ENCODE measurements around the gene PCYT1A. TPM values are rescaled to one million over a fixed set of nuclear protein-coding genes. Genes with fewer than 3 reads are reported as not detected.

The PCYT1A gene
- total RNA-seq, 1 donor from 2014 or later = 55.7 TPM

DNA sequence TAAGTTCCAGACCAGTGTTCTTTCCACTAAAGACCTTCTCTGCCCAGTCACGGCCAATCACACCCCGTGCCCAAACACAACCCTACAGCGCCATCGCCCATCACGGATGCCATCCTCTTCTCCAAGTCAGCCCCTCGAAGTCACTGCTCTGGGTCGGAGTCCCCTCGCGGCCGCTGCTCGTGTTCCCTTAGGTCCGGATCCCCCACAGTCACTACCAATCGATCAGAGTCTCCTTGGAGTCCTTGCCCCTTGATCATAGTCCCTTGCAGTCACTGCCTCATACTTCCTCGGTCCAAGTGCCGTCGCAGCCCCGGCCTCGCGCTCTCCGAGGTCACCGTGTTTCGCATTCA lies 461 bp downstream of the PCYT1A start:
- H3K36me3 ChIP-seq = no peaks in the 10 kb centered on the region
- DNase-seq (ENCODE audit: extremely low spot score in 2 of 2) = no peak
- no peaks in the 10 kb centered on the region for H3K9me3 ChIP-seq

DNA sequence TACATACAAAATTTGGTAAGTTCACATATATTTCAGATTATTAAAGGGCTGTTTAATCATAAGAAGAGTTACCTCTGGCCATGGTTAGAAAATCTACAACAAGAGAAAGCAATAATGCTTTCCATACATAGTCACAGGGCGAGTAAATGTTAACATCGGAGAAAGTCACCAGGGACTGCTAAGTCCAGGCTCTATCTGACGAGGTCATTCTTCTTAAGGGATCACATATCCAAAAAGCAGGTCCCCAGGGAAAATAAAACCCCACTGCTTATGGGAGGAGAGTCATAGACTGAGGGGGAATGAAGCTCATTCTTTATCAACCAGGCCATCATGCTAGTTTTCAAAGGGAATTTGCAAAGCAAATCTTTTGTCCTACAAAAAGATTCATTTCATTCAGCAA lies 3.1 kb downstream of the PCYT1A start:
- Histone ChIP-seq H3K36me3 (no peaks in the 10 kb centered on the region), H3K27me3 (no peaks in the 10 kb centered on the region), H3K9me3 (no peaks in the 10 kb centered on the region), H3K4me3 (no peak overlapping the region), H3K4me1 (peaks cover 72% of the 10 kb centered on the region), H3K27ac (no peak overlapping the region)
- DNase-seq (ENCODE audit: extremely low spot score in 2 of 2) = no peak
- intact Hi-C loops (cut with DNase I) = no loop called here
- TF ChIP-seq POLR2A (IDR thresholded peaks at IDR 0.05) (no peak), POLR2AphosphoS5 (IDR thresholded peaks at IDR 0.05; ENCODE audit: insufficient read depth in 1 of 2, low read depth in 1 of 2) (no peak)
- TF ChIP-seq, protein P1, sequence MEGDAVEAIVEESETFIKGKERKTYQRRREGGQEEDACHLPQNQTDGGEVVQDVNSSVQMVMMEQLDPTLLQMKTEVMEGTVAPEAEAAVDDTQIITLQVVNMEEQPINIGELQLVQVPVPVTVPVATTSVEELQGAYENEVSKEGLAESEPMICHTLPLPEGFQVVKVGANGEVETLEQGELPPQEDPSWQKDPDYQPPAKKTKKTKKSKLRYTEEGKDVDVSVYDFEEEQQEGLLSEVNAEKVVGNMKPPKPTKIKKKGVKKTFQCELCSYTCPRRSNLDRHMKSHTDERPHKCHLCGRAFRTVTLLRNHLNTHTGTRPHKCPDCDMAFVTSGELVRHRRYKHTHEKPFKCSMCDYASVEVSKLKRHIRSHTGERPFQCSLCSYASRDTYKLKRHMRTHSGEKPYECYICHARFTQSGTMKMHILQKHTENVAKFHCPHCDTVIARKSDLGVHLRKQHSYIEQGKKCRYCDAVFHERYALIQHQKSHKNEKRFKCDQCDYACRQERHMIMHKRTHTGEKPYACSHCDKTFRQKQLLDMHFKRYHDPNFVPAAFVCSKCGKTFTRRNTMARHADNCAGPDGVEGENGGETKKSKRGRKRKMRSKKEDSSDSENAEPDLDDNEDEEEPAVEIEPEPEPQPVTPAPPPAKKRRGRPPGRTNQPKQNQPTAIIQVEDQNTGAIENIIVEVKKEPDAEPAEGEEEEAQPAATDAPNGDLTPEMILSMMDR (IDR thresholded peaks at IDR 0.05) = no peak

More for the DNA sequence above, 461 bp downstream of the PCYT1A start:
- no peaks in the 10 kb centered on the region for H3K27me3 ChIP-seq
- H3K27ac ChIP-seq = peak overlapping the region; percentile 94
- H3K4me1 ChIP-seq = peaks cover 50% of the 10 kb centered on the region
- TF ChIP-seq POLR2A (IDR thresholded peaks at IDR 0.05) (no peak), POLR2AphosphoS5 (IDR thresholded peaks at IDR 0.05; ENCODE audit: insufficient read depth in 1 of 2, low read depth in 1 of 2) (no peak)
- TF ChIP-seq, protein P1 (IDR thresholded peaks at IDR 0.05) = no peak
- intact Hi-C loops (cut with DNase I) = no loop called here
- peak overlapping the region; percentile 71 to 96 for H3K4me3 ChIP-seq

DNA sequence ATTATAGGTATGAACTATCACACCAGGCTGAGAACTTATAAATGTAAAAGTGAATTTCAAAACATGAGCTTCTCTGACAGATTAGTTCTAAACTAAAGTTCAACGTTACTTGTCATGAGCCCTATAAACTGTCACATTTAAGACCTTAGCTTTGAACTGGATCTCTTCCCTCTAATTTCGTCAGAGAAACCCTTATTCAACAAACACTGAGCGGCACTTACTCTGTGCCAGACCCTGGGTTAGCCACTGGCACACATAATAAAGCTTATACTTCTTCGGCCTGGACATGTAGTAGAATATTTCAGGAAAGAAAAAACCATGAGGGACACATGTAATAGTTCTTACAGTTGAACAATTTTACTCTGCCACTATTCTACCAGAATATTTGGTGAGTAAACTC lies 5.6 kb downstream of the PCYT1A start:
- TF ChIP-seq POLR2A (IDR thresholded peaks at IDR 0.05) = no peak
- TF ChIP-seq, protein P1 (IDR thresholded peaks at IDR 0.05) = no peak
- TF ChIP-seq POLR2AphosphoS5 (IDR thresholded peaks at IDR 0.05; ENCODE audit: insufficient read depth in 1 of 2, low read depth in 1 of 2) = no peak
- Histone ChIP-seq H3K27me3 (no peaks in the 10 kb centered on the region), H3K27ac (peak overlapping the region; percentile 17), H3K36me3 (no peaks in the 10 kb centered on the region), H3K4me3 (no peak overlapping the region), H3K4me1 (peaks cover 79% of the 10 kb centered on the region), H3K9me3 (no peaks in the 10 kb centered on the region)
- DNase-seq (ENCODE audit: extremely low spot score in 2 of 2) = no peak
- intact Hi-C loops (cut with DNase I) = no loop called here

DNA sequence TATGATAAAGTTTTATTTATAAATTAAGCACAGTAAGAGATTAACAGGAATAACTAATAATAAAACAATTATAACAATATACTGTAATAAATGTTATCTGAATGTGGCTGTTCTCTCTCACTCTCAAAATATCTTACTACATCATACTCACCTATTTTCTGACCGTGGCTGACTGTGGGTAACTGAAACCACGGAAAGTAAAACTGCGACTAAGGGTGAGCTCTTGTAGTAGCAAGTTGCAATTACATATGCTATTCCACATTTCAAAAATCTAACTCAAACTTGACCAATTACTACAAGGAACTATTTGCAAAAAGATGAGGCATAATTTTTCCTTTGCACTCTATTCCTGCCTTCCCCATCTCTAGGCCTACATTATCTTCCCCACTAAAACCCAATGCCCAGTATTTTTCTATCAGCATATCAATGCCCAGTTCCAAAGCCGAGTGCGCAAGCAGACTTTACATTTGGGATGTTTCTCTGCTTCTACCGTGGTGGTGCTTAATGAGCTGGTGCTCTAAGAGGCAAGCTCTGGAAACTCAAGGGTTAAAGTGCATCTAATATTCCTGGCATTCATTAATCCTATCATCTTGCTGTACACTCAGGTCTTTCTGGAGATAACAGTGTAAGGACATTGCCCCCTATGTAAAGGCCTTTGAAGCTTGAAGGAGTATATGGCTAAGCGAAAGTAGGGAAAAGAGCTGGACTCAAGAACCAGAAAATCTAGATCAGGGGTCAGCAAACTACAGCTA lies 6.7 kb downstream of the PCYT1A start:
- Histone ChIP-seq H3K4me1 (peaks cover 68% of the 10 kb centered on the region), H3K27me3 (no peaks in the 10 kb centered on the region), H3K27ac (peak overlapping the region; percentile 17), H3K36me3 (no peaks in the 10 kb centered on the region), H3K9me3 (no peaks in the 10 kb centered on the region), H3K4me3 (no peak overlapping the region)
- no peak for DNase-seq (ENCODE audit: extremely low spot score in 2 of 2)
- intact Hi-C loops (cut with DNase I) = no loop called here
- TF ChIP-seq POLR2A (IDR thresholded peaks at IDR 0.05) (no peak), POLR2AphosphoS5 (IDR thresholded peaks at IDR 0.05; ENCODE audit: insufficient read depth in 1 of 2, low read depth in 1 of 2) (no peak)
- TF ChIP-seq, protein P1 (IDR thresholded peaks at IDR 0.05) = no peak

DNA sequence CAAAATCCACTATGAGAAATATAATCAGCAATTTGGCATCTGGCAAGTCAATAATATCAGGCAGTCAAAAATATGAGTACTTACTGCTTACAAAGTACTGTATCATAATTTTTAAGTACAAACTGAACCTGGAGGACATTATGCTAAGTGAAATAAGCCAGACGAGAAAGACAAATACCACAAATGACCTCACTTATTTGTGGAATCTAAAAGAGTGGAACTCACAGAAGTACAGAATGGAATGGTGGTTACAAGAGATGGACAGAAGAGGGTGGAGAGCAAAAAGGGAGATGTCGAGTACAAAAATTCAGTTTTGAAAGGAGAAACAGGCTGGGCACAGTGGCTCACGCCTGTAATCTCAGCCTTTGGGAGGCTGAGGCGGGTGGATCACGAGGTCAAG lies 12.4 kb downstream of the PCYT1A start:
- intact Hi-C loops (cut with DNase I) = no loop called here
- DNase-seq (ENCODE audit: extremely low spot score in 2 of 2) = no peak
- Histone ChIP-seq H3K36me3 (no peaks in the 10 kb centered on the region), H3K4me1 (peaks cover 25% of the 10 kb centered on the region), H3K27ac (peak overlapping the region; percentile 7), H3K9me3 (no peaks in the 10 kb centered on the region), H3K4me3 (no peak overlapping the region), H3K27me3 (no peaks in the 10 kb centered on the region)
- TF ChIP-seq, protein P1 (IDR thresholded peaks at IDR 0.05) = no peak
- TF ChIP-seq POLR2A (IDR thresholded peaks at IDR 0.05) = no peak
- no peak for TF ChIP-seq POLR2AphosphoS5 (IDR thresholded peaks at IDR 0.05; ENCODE audit: insufficient read depth in 1 of 2, low read depth in 1 of 2)
